ENCODE measurements around the gene ELOF1. TPM values are rescaled to one million over a fixed set of nuclear protein-coding genes. Genes with fewer than 3 reads are reported as not detected.

Gene ELOF1
- total and polyA plus RNA-seq, 2 of the 13 experiments (the other 11 are each of a cell fraction or from before 2014, with no cell fraction given) = 14.5 to 43.2 TPM

DNA sequence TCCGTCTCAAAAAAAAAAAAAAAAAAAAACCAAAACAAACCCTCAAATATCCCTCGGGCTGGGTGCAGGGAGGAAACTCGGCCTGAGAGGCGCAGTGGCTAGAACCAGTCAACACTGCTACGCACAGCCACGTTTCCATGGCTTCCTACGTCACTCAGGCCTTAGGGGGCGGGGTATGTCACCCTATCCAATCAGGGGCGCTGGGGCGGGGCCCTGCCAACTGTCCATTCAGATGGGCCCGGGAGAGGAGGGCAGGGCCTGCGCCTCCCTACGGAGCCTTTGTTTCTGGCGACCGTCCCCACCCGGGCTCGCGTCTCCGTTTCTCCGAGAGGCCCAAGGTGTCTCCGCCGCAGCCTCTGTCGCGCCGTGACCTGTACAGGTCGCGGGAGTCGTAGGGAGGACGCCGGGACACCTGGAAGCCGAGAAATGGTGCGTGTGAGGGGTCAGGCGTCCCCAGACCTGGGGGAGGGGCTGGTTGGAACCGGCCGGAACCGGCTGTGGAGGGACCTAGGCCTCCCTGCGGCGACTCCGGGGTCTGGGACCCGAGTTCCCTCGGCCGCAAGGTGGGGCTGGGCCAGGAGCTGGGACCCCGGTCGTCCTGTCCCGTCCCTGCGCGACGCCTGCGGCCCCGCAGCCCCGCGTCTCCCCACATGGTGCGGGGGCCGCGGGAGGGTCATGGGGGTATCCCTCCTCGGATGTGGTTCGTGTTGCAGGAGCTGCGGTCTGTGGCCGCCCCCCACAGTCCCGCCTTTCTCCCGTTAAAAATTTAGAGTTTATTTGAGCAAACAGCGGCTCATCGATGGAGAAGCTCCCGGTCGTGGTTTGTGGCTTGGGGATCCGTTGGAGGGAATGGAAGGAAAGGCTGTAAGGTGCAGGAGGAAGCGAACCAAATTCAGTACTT lies 38.4 kb upstream of the ELOF1 start, which contains the start of gene ZNF627 (continued):
- TF ChIP-seq XRCC5 (optimal IDR thresholded peaks at IDR 0.05; ENCODE audit: low read length) (no peak), MAFG (CRISPR knock-in tag; IDR thresholded peaks at IDR 0.05) (no peak), PRMT3 (CRISPR knock-in tag; IDR thresholded peaks at IDR 0.05; ENCODE audit: borderline replicate concordance, low read depth) (no peak), ZNF44 (CRISPR knock-in tag; IDR thresholded peaks at IDR 0.05) (no peak), ETV6 (CRISPR knock-in tag; conservative IDR thresholded peaks at IDR 0.05) (peak; percentile 86), BCL6 (CRISPR knock-in tag; IDR thresholded peaks at IDR 0.05) (peak; percentile 33; the same call in 1 of the 2 replicates), ZBTB42 (CRISPR knock-in tag; IDR thresholded peaks at IDR 0.05) (no peak), ETV5 (CRISPR knock-in tag; IDR thresholded peaks at IDR 0.05; ENCODE audit: borderline replicate concordance) (peak; percentile 19; the same call in 1 of the 2 replicates), ZBTB38 (CRISPR knock-in tag; IDR thresholded peaks at IDR 0.05) (peak; percentile 52; the same call in 1 of the 2 replicates), ZNF160 (CRISPR knock-in tag; IDR thresholded peaks at IDR 0.05) (no peak), SOX6 (IDR thresholded peaks at IDR 0.05) (no peak), SOX6 (CRISPR knock-in tag; IDR thresholded peaks at IDR 0.05) (peak; percentile 75)
- TF ChIP-seq, protein P1, sequence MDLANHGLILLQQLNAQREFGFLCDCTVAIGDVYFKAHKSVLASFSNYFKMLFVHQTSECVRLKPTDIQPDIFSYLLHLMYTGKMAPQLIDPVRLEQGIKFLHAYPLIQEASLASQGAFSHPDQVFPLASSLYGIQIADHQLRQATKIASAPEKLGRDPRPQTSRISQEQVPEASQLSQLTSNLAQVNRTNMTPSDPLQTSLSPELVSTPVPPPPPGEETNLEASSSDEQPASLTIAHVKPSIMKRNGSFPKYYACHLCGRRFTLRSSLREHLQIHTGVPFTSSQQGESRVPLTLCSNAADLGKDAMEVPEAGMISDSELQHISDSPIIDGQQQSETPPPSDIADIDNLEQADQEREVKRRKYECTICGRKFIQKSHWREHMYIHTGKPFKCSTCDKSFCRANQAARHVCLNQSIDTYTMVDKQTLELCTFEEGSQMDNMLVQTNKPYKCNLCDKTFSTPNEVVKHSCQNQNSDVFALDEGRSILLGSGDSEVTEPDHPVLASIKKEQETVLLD (CRISPR knock-in tag; IDR thresholded peaks at IDR 0.05; ENCODE audit: low read depth) = 0 out of 2 replicates have a peak, but pooled peaks have one; percentile 30
- TF ChIP-seq, protein P2, sequence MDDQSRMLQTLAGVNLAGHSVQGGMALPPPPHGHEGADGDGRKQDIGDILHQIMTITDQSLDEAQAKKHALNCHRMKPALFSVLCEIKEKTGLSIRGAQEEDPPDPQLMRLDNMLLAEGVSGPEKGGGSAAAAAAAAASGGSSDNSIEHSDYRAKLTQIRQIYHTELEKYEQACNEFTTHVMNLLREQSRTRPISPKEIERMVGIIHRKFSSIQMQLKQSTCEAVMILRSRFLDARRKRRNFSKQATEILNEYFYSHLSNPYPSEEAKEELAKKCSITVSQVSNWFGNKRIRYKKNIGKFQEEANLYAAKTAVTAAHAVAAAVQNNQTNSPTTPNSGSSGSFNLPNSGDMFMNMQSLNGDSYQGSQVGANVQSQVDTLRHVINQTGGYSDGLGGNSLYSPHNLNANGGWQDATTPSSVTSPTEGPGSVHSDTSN (CRISPR knock-in tag; IDR thresholded peaks at IDR 0.05; ENCODE audit: borderline replicate concordance) = 0 out of 2 replicates have a peak, but pooled peaks have one; percentile 17
- TF ChIP-seq, protein P3, sequence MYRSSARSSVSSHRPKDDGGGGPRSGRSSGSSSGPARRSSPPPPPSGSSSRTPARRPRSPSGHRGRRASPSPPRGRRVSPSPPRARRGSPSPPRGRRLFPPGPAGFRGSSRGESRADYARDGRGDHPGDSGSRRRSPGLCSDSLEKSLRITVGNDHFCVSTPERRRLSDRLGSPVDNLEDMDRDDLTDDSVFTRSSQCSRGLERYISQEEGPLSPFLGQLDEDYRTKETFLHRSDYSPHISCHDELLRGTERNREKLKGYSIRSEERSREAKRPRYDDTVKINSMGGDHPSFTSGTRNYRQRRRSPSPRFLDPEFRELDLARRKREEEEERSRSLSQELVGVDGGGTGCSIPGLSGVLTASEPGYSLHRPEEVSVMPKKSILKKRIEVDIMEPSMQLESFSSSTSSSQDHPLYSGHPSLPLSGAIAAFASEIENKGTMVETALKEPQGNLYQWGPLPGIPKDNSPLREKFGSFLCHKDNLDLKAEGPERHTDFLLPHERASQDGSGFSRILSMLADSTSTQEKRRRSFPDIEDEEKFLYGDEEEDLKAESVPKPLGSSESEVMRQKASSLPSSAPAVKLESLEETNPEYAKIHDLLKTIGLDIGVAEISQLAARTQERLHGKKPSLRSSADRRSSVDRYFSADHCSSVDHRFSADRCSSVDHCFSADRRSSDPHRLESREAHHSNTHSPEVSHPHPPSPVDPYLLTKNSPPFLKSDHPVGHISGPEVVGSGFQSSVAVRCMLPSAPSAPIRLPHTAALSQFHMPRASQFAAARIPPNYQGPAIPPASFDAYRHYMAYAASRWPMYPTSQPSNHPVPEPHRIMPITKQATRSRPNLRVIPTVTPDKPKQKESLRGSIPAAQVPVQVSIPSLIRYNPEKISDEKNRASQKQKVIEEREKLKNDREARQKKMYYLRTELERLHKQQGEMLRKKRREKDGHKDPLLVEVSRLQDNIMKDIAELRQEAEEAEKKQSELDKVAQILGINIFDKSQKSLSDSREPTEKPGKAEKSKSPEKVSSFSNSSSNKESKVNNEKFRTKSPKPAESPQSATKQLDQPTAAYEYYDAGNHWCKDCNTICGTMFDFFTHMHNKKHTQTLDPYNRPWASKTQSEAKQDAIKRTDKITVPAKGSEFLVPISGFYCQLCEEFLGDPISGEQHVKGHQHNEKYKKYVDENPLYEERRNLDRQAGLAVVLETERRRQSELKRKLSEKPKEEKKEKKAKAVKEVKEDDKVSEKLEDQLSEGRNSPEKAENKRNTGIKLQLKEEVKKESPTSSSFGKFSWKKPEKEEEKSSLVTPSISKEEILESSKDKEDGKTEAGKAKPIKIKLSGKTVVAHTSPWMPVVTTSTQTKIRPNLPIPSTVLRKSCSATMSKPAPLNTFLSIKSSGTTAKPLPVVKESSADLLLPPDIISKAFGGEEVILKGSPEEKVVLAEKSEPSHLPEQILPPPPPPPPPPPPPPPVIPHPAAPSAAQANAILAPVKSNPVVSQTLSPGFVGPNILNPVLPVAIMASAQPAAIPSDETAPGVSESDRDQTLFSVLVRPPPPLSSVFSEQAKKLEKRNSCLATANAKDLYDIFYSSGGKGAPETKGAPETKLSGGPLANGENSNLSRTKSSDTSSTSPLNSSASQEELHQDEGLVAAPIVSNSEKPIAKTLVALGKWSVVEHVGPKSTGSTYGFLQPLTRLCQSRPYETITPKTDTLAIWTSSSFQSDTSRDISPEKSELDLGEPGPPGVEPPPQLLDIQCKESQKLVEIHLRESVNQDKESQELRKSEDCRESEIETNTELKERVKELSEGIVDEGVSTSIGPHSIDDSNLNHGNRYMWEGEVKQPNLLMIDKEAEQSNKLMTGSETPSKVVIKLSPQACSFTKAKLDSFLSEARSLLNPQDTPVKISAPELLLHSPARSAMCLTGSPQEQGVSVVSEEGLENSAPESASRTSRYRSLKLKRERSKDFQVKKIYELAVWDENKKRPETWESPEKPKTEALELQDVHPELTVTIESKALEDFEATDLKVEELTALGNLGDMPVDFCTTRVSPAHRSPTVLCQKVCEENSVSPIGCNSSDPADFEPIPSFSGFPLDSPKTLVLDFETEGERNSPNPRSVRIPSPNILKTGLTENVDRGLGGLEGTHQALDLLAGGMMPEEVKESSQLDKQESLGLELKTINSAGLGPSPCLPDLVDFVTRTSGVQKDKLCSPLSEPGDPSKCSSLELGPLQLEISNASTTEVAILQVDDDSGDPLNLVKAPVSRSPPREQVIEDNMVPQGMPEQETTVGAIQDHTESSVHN (CRISPR knock-in tag; IDR thresholded peaks at IDR 0.05) = no peak
- TF ChIP-seq, protein P4, sequence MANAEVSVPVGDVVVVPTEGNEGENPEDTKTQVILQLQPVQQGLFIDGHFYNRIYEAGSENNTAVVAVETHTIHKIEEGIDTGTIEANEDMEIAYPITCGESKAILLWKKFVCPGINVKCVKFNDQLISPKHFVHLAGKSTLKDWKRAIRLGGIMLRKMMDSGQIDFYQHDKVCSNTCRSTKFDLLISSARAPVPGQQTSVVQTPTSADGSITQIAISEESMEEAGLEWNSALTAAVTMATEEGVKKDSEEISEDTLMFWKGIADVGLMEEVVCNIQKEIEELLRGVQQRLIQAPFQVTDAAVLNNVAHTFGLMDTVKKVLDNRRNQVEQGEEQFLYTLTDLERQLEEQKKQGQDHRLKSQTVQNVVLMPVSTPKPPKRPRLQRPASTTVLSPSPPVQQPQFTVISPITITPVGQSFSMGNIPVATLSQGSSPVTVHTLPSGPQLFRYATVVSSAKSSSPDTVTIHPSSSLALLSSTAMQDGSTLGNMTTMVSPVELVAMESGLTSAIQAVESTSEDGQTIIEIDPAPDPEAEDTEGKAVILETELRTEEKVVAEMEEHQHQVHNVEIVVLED (CRISPR knock-in tag; IDR thresholded peaks at IDR 0.05; ENCODE audit: borderline replicate concordance) = peak; percentile 73; the same call in 1 of the 2 replicates
